ENCODE measurements around the gene NOS1. TPM values are rescaled to one million over a fixed set of nuclear protein-coding genes. Genes with fewer than 3 reads are reported as not detected.

The NOS1 gene
- total and polyA plus RNA-seq, 2 of the 8 experiments (the other 6 are each of a cell fraction or from before 2014, with no cell fraction given): 1.5 to 2.0 TPM

DNA sequence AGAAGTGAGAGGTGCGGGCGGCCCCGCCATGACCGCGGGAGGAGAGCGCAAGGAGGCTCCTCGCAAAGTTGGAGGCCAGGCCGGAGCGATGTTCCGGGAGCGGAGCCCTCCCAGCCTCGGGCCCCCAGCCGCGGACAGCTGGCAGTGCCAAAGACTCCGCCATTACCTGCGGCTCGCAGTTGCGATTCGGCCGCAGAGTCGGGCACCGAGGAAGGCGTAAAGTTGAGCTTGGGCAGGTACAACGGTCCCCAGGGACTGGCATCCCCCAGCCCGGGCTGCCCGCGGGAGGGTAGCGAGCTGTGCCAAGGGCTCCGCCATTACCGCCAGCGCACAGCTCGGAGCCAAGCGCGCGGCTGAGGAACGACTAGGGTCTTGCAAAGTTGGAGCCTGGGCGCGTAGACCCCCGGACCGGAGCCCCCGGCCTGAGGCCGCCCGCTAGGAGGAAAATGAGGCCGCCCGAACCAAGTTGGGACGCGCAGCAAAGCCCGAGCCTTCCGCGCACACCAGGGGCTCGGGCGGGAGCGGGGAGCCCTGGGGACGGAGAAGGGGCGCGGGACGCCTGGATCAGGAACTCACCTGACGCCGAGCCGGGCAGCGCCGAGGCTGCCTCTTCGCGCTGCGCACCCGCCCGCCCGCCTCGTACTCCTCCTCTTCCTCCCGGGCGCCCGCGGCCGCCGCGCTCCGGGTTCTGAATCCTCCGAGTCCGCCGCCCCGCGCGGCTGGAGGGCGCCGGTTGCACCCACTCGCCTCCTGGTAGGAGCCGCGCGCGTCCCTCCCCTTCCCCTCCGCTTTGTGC is 677 bp downstream of the NOS1 start (continued):
- TF ChIP-seq CTBP2 (IDR thresholded peaks at IDR 0.05; ENCODE audit: borderline replicate concordance, insufficient read depth, insufficient read length, low read length): peak; percentile 72
- no peak for TF ChIP-seq CEBPB (IDR thresholded peaks at IDR 0.05; ENCODE audit: low read depth, low read length)
- TF ChIP-seq KDM4A (IDR thresholded peaks at IDR 0.05; ENCODE audit: low read depth, low read length, severe bottlenecking): peak; percentile 99

Data from H1 (cell line).